Measurements from ENCODE around the gene FAM83F.

The FAM83F gene

DNA sequence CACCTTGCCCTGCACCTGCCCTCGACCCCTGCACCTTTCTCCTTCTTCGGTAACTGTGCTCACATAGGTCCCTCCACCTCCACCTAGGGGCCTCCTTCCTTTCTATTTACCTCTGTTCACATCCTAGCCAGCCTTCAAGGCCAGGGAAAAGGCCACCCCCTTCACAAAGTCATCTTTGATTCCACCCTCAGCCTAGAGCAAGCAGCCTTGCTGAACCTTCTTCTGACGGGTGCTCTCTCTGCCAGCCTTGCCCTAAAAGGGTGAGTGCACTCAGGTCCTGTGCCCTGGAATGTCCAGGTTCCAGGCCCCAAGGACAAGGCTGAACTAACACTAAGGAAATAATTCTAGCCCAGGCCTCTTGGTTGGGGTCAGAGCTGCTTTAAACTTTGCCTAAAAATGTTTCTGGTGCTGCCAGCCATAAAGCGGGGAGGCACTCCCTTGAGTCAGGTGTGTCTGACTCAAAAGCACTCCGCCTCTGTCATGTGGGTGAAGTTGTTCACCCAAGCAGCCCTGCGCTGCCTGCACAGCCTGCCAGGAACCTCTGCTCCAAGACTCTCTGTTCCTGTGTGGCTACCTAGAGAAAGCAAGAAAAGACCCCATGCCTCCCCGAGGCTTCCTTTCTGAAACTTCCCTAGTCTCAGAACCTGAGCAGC, 9.2 kb upstream of the FAM83F start:
- Histone ChIP-seq H3K4me3 (ENCODE audit: control insufficient read depth in 1 of 7, extremely low read depth in 1 of 7, insufficient read depth in 4 of 7, low read depth in 2 of 7, low read length in 6 of 7) (no peak overlapping the region), H3K36me3 (ENCODE audit: control insufficient read depth in 4 of 4, insufficient read depth in 4 of 4, low read length in 3 of 4) (no peaks in the 10 kb centered on the region), H3K27ac (ENCODE audit: insufficient read depth in 1 of 2, low read depth in 1 of 2, low read length in 2 of 2, poor library complexity in 1 of 2, severe bottlenecking in 2 of 2) (no peak overlapping the region), H3K27me3 (replicated peaks in 2 of 5; ENCODE audit: control insufficient read depth in 4 of 5, insufficient read depth in 5 of 5, low read length in 4 of 5) (peaks cover 0 to 53% (median 14%) of the 10 kb centered on the region in 5 experiments), H3K4me1 (ENCODE audit: control extremely low read depth in 1 of 4, control insufficient read depth in 4 of 4, insufficient read depth in 4 of 4, low read length in 3 of 4) (no peaks in the 10 kb centered on the region), H3K9me3 (ENCODE audit: control extremely low read depth in 1 of 5, control insufficient read depth in 4 of 5, insufficient read depth in 2 of 5, low read depth in 1 of 5, low read length in 4 of 5) (no peaks in the 10 kb centered on the region)
- CTCF ChIA-PET, result no interaction called here
- WGBS (ENCODE audit: insufficient coverage), result 89% methylated on average over 7 of the region's 7 CpGs
- POLR2A ChIA-PET, result no interaction called here
- no peak for DNase-seq

DNA sequence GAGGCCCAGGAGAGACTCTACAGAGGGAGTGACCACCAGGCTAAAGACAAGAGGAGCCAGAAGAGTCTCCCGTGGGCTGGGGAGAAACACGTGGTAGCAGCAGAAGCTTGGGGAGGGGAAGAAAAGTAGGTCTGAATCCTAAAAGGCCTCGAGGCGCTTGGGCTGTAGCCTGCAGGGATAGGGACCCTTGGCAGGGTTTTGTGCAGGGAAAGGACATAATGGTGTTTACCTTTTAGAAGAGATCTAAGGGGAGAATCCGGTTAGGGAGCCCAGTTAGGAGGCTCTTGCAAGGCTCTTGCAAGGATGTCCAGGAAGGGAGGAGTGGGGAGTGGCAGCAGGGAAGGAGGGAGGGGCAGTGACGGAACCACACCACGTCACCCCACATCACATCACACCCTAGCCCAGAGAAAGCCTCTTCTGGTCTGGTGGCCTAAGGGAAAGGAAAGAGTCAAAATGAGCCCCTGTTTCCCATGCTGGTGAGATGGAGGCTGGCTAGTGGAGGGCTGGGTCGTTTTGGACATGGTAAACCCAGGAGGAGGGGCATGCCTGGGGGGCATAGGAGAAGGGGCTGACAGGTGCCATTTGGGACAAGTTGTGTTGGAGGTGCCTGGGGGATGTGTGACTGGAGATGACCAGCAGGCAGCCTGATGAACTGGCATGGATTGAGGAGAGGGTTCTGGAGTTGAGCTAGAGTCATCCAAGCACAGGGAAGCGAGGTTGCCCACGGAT, 6.2 kb upstream of the FAM83F start:
- CTCF ChIA-PET, result interaction anchor here (1.3 kb wide), 1 partner anchor 35 kb away, joined by 5 read pairs; no protein-coding TSS in a partner anchor
- no peak overlapping the region for H3K27ac ChIP-seq (ENCODE audit: insufficient read depth in 1 of 2, low read depth in 1 of 2, low read length in 2 of 2, poor library complexity in 1 of 2, severe bottlenecking in 2 of 2)
- DNase-seq, result no peak
- H3K9me3 ChIP-seq (ENCODE audit: control extremely low read depth in 1 of 5, control insufficient read depth in 4 of 5, insufficient read depth in 2 of 5, low read depth in 1 of 5, low read length in 4 of 5), result no peaks in the 10 kb centered on the region
- no peak overlapping the region for H3K4me3 ChIP-seq (ENCODE audit: control insufficient read depth in 1 of 7, extremely low read depth in 1 of 7, insufficient read depth in 4 of 7, low read depth in 2 of 7, low read length in 6 of 7)
- no peaks in the 10 kb centered on the region for H3K36me3 ChIP-seq (ENCODE audit: control insufficient read depth in 4 of 4, insufficient read depth in 4 of 4, low read length in 3 of 4)
- POLR2A ChIA-PET, result no interaction called here
- peaks cover 0 to 58% (median 23%) of the 10 kb centered on the region in 5 experiments for H3K27me3 ChIP-seq (replicated peaks in 2 of 5; ENCODE audit: control insufficient read depth in 4 of 5, insufficient read depth in 5 of 5, low read length in 4 of 5)
- H3K4me1 ChIP-seq (ENCODE audit: control extremely low read depth in 1 of 4, control insufficient read depth in 4 of 4, insufficient read depth in 4 of 4, low read length in 3 of 4), result no peaks in the 10 kb centered on the region
- WGBS (ENCODE audit: insufficient coverage), result 87% methylated on average over 7 of the region's 10 CpGs

DNA sequence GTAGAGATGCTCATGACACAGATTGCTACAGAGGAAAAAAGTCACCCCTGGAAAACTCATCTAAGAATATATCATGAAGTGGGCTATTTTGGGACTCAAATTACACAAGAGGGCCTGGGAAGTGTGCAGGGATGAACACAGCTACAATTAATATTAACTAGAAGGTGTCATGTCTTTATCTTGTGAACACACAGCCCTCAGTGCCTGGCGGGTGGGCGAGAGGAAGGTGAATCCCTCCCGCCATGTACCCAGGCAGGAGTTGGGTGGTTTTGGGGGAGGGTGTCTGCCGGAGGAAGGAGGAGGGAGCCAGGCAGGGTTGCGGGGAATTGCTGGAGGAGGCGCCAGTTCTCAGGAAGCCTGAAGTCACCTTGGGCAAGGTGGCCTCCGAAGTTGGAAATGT, 5.1 kb upstream of the FAM83F start:
- Histone ChIP-seq H3K27ac (ENCODE audit: insufficient read depth in 1 of 2, low read depth in 1 of 2, low read length in 2 of 2, poor library complexity in 1 of 2, severe bottlenecking in 2 of 2) (no peak overlapping the region), H3K4me1 (ENCODE audit: control extremely low read depth in 1 of 4, control insufficient read depth in 4 of 4, insufficient read depth in 4 of 4, low read length in 3 of 4) (peaks cover 0 to 11% (median 9%) of the 10 kb centered on the region in 4 experiments), H3K27me3 (replicated peaks in 2 of 5; ENCODE audit: control insufficient read depth in 4 of 5, insufficient read depth in 5 of 5, low read length in 4 of 5) (peaks cover 0 to 65% (median 24%) of the 10 kb centered on the region in 5 experiments), H3K9me3 (ENCODE audit: control extremely low read depth in 1 of 5, control insufficient read depth in 4 of 5, insufficient read depth in 2 of 5, low read depth in 1 of 5, low read length in 4 of 5) (no peaks in the 10 kb centered on the region), H3K36me3 (ENCODE audit: control insufficient read depth in 4 of 4, insufficient read depth in 4 of 4, low read length in 3 of 4) (no peaks in the 10 kb centered on the region), H3K4me3 (ENCODE audit: control insufficient read depth in 1 of 7, extremely low read depth in 1 of 7, insufficient read depth in 4 of 7, low read depth in 2 of 7, low read length in 6 of 7) (no peak overlapping the region)
- POLR2A ChIA-PET, result no interaction called here
- no peak for DNase-seq
- WGBS (ENCODE audit: insufficient coverage), result 78% methylated on average over 5 of the region's 7 CpGs
- CTCF ChIA-PET, result interaction anchor here (1.3 kb wide), 1 partner anchor 34 kb away, joined by 5 read pairs; no protein-coding TSS in a partner anchor

DNA sequence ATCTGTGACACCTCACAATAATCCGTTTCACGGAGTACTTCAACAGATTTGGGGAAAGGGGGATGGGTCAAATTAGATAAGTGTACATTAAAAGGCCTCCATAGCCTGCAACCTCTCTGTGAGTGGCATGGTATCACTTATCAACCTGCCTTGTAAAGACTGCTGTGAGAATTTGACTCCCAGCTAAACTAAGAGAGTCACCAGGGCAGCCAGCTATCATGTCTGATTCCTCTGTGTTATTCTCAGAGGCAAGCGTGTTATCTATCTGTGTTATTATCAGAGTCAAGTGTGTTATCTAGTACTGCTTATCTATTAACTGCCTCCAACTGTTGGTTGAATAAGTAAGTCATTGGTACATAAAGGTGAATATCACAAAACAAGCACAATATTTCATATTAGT, 4.1 kb upstream of the FAM83F start:
- CTCF ChIA-PET, result interaction anchor here (1.4 to 2.0 kb wide), 2 partner anchors 15 to 34 kb away, joined by 3 to 6 read pairs; no protein-coding TSS in a partner anchor

DNA sequence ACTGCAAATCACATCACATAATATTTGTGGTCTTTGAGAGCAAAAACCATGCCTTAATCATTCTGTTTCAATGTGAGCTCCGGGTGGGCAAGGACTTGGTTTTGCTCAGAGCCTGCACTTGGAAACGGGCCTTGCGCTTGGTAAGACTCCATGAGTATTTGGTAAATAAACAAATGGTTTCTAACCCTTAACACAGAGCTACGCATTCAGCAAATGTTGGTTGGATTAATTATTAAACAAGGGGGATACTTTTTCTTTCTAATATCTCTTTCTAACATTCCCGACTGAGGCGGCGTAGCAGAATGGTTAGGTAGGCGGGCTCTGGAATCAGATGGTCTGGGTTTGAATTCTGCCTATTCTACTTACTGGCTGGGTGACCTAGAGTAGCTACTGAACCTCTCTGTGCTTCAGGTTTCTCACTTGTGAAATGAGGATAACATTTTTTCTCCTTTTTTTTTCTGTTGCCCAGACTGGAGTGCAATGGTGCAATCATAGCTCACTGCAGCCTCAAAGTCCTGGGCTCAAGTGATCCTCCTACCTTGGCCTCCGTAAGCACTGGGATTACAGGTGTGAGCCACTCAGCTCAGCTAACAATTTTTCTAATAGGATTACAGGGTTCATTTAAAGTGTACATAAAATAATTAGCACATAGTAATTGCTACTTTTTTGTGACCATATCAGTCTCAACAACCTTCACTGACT, 3.4 kb upstream of the FAM83F start:
- Histone ChIP-seq H3K27me3 (replicated peaks in 2 of 5; ENCODE audit: control insufficient read depth in 4 of 5, insufficient read depth in 5 of 5, low read length in 4 of 5) (peaks cover 0 to 66% (median 24%) of the 10 kb centered on the region in 5 experiments), H3K27ac (ENCODE audit: insufficient read depth in 1 of 2, low read depth in 1 of 2, low read length in 2 of 2, poor library complexity in 1 of 2, severe bottlenecking in 2 of 2) (no peak overlapping the region), H3K36me3 (ENCODE audit: control insufficient read depth in 4 of 4, insufficient read depth in 4 of 4, low read length in 3 of 4) (no peaks in the 10 kb centered on the region), H3K4me3 (ENCODE audit: control insufficient read depth in 1 of 7, extremely low read depth in 1 of 7, insufficient read depth in 4 of 7, low read depth in 2 of 7, low read length in 6 of 7) (no peak overlapping the region), H3K4me1 (ENCODE audit: control extremely low read depth in 1 of 4, control insufficient read depth in 4 of 4, insufficient read depth in 4 of 4, low read length in 3 of 4) (peaks cover 0 to 18% (median 12%) of the 10 kb centered on the region in 4 experiments), H3K9me3 (ENCODE audit: control extremely low read depth in 1 of 5, control insufficient read depth in 4 of 5, insufficient read depth in 2 of 5, low read depth in 1 of 5, low read length in 4 of 5) (no peaks in the 10 kb centered on the region)
- DNase-seq, result no peak
- WGBS (ENCODE audit: insufficient coverage), result 100% methylated on average over 2 of the region's 9 CpGs
- POLR2A ChIA-PET, result no interaction called here
- CTCF ChIA-PET, result interaction anchor here (1.4 to 2.0 kb wide), 2 partner anchors 14 to 33 kb away, joined by 3 to 6 read pairs; no protein-coding TSS in a partner anchor

More for the DNA sequence above, 4.1 kb upstream of the FAM83F start:
- Histone ChIP-seq H3K4me3 (ENCODE audit: control insufficient read depth in 1 of 7, extremely low read depth in 1 of 7, insufficient read depth in 4 of 7, low read depth in 2 of 7, low read length in 6 of 7) (no peak overlapping the region), H3K27me3 (replicated peaks in 2 of 5; ENCODE audit: control insufficient read depth in 4 of 5, insufficient read depth in 5 of 5, low read length in 4 of 5) (peaks cover 0 to 64% (median 26%) of the 10 kb centered on the region in 5 experiments), H3K9me3 (ENCODE audit: control extremely low read depth in 1 of 5, control insufficient read depth in 4 of 5, insufficient read depth in 2 of 5, low read depth in 1 of 5, low read length in 4 of 5) (no peaks in the 10 kb centered on the region), H3K36me3 (ENCODE audit: control insufficient read depth in 4 of 4, insufficient read depth in 4 of 4, low read length in 3 of 4) (no peaks in the 10 kb centered on the region), H3K27ac (ENCODE audit: insufficient read depth in 1 of 2, low read depth in 1 of 2, low read length in 2 of 2, poor library complexity in 1 of 2, severe bottlenecking in 2 of 2) (no peak overlapping the region), H3K4me1 (ENCODE audit: control extremely low read depth in 1 of 4, control insufficient read depth in 4 of 4, insufficient read depth in 4 of 4, low read length in 3 of 4) (peaks cover 0 to 18% (median 12%) of the 10 kb centered on the region in 4 experiments)
- POLR2A ChIA-PET, result interaction anchor here (0.6 kb wide), 1 partner anchor 437 kb away, joined by 5 read pairs; no protein-coding TSS in a partner anchor
- no CpG with 5 or more reads among the region's 3 CpGs for WGBS (ENCODE audit: insufficient coverage)
- DNase-seq, result no peak

DNA sequence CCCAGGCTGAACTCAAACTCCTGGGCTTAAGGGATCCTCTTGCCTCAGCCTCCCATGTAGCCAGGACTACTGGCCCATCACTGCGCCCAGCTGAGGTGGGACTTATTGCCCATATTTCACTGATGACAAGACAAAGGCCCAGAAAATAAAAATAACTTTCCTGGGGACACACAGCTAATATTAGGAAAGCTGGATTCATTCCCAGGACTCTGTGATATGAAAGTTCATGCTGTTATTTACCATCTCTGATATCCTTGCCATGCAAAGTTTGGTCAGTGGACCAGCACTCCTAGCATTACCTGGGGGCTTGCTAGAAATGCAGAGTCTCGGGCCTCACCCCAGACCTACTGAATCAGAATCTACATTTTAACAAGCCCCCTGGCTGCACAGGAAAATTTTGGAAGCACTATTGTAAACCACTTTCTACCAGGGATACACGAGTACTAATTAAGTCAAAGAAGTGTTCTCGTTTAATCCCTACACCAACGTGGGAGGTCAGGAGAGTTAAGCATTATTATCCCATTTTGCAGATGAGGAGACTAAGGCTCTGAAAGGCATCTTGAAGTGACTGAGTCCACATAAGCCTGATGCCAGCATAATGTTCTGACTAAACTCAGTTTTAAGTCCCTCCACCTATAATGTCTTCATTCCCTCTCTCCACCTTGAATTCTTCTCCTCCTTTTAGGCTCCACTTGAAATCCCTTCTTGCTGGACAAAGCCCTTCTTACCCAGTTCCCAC, 2.5 kb upstream of the FAM83F start:
- ChIA-PET POLR2A (no interaction called here), CTCF (interaction anchor here (1.4 to 2.0 kb wide), 3 partner anchors 13 to 32 kb away, joined by 3 to 6 read pairs (median 5); no protein-coding TSS in a partner anchor)
- Histone ChIP-seq H3K4me1 (ENCODE audit: control extremely low read depth in 1 of 4, control insufficient read depth in 4 of 4, insufficient read depth in 4 of 4, low read length in 3 of 4) (peaks cover 0 to 18% (median 12%) of the 10 kb centered on the region in 4 experiments), H3K9me3 (ENCODE audit: control extremely low read depth in 1 of 5, control insufficient read depth in 4 of 5, insufficient read depth in 2 of 5, low read depth in 1 of 5, low read length in 4 of 5) (no peaks in the 10 kb centered on the region), H3K36me3 (ENCODE audit: control insufficient read depth in 4 of 4, insufficient read depth in 4 of 4, low read length in 3 of 4) (no peaks in the 10 kb centered on the region), H3K27ac (ENCODE audit: insufficient read depth in 1 of 2, low read depth in 1 of 2, low read length in 2 of 2, poor library complexity in 1 of 2, severe bottlenecking in 2 of 2) (no peak overlapping the region), H3K4me3 (ENCODE audit: control insufficient read depth in 1 of 7, extremely low read depth in 1 of 7, insufficient read depth in 4 of 7, low read depth in 2 of 7, low read length in 6 of 7) (no peak overlapping the region), H3K27me3 (replicated peaks in 2 of 5; ENCODE audit: control insufficient read depth in 4 of 5, insufficient read depth in 5 of 5, low read length in 4 of 5) (peaks cover 0 to 71% (median 23%) of the 10 kb centered on the region in 5 experiments)
- whole genome bisulfite sequencing (ENCODE audit: insufficient coverage), result 96% methylated on average over 4 of the region's 5 CpGs
- DNase-seq, result no peak

Data from common myeloid progenitor, CD34-positive (primary cell).